C4-2B (cell line): ENCODE data around the gene TUT7.

Experiments
- CTCF ChIP-seq: fragments of 450-650 bp; conservative IDR thresholded peaks from 2 replicates; pipeline ENCODE4 v1.5.1; 2017; ENCODE audit warnings: mild to moderate bottlenecking
- ZFX ChIP-seq: fragments of 450-650 bp; IDR thresholded peaks from 2 replicates; pipeline ENCODE4 v1.6.1; 2017

- TF ChIP-seq CTCF (no peak), ZFX (no peak)
Measured at GRCh38 chr9:86337469-86338108, 16.6 kb downstream of the TUT7 start.
